GM12878 (cell line): ENCODE results near the gene GORASP1. TPM values are rescaled to one million over a fixed set of nuclear protein-coding genes. Genes with fewer than 3 reads are reported as not detected.

Experiments
- ASH2L ChIP-seq: fragments of 300-600, 200-600 bp; sonication (generic); IDR thresholded peaks from 2 replicates; pipeline ENCODE4 v1.6.1; 2017; ENCODE audit warnings: low read depth, mild to moderate bottlenecking, borderline replicate concordance
- NFYA ChIP-seq: IDR thresholded peaks from 2 replicates; pipeline ENCODE4 v1.6.1; 2011; ENCODE audit warnings: low read depth, mild to moderate bottlenecking, low read length, improper control_type of control experiment, borderline replicate concordance
- SMC3 ChIP-seq: IDR thresholded peaks from 2 replicates; pipeline ENCODE4 v1.6.1; 2011; ENCODE audit warnings: low read length, improper control_type of control experiment, borderline replicate concordance
- TAF1 ChIP-seq: IDR thresholded peaks from 2 replicates; pipeline ENCODE4 v1.6.1; 2011; ENCODE audit warnings: mild to moderate bottlenecking, low read depth, low read length, borderline replicate concordance
- WRNIP1 ChIP-seq: IDR thresholded peaks from 2 replicates; pipeline ENCODE4 v1.6.1; 2011; ENCODE audit warnings: low read depth, low read length, improper control_type of control experiment, borderline replicate concordance
- polyA plus RNA-seq, 11 experiments: library from polyadenylated mRNA; depleted of rRNA in 4 of 11; unstranded in 6 of 11; stranded (reverse) in 5 of 11; fragments of >200 nt; fragmentation: Nextera tagmentation in 4 of 11; fragmentation: Illumina TruSeq in 1 of 11; extraction: Ambion mirVana in 4 of 11; extraction: Trizol in 1 of 11; gene quantifications; 1 replicate in 1 of 11; 2 replicates in 10 of 11; pipeline versions ENCODE4 v1.2.1 to v1.2.3, GENCODE V29; 2011 to 2016; ENCODE audit warnings: inconsistent platforms in 2 of 11, missing spikeins in 2 of 11, low read depth in 1 of 11
- total RNA-seq, 4 experiments: library from RNA; depleted of rRNA in 3 of 4; stranded (reverse); fragments of >200 nt in 3 of 4; fragmentation: Illumina TruSeq in 1 of 4; extraction: Trizol in 1 of 4; gene quantifications; 2 replicates each; pipeline versions ENCODE4 v1.2.1 to v1.2.3, GENCODE V29; 2013 to 2021
- TF ChIP-seq, protein P1 (sequence below): fragments of 450-650 bp; IDR thresholded peaks from 2 replicates; pipeline ENCODE4 v1.6.1; 2018; ENCODE audit warnings: mild to moderate bottlenecking, low read depth, moderate library complexity; ENCODE audit not compliant: partially characterized antibody
- TF ChIP-seq, protein P2 (sequence below): fragments of 450-650 bp; IDR thresholded peaks from 2 replicates; pipeline ENCODE4 v1.6.1; 2017; ENCODE audit warnings: antibody characterized with exemption, mild to moderate bottlenecking, moderate library complexity
- TF ChIP-seq, protein P3 (sequence below): fragments of 450-650 bp; IDR thresholded peaks from 2 replicates; pipeline ENCODE4 v1.6.1; 2017; ENCODE audit warnings: mild to moderate bottlenecking, moderate library complexity
- TF ChIP-seq, protein P4 (sequence below): IDR thresholded peaks from 2 replicates; pipeline ENCODE4 v1.6.1; 2011; ENCODE audit warnings: borderline replicate concordance, low read depth, mild to moderate bottlenecking, moderate library complexity, mixed read lengths, low read length; ENCODE audit not compliant: insufficient read depth; ENCODE audit errors: extremely low read length
- TF ChIP-seq, protein P5 (sequence below): fragments of 450-650 bp; IDR thresholded peaks from 2 replicates; pipeline ENCODE4 v1.6.1; 2017; ENCODE audit warnings: mild to moderate bottlenecking, low read depth, inconsistent platforms; ENCODE audit not compliant: poor library complexity, severe bottlenecking
- TF ChIP-seq, protein P6 (sequence below): fragments of 450-650 bp; IDR thresholded peaks from 2 replicates; pipeline ENCODE4 v1.6.1; 2017; ENCODE audit warnings: mild to moderate bottlenecking, moderate library complexity

GORASP1 gene
- total and polyA plus RNA-seq, 10 of the 15 experiments (the other 5 are each of a cell fraction or from before 2014, with no cell fraction given): 3.6 to 32.7 (median 23.2) TPM

DNA sequence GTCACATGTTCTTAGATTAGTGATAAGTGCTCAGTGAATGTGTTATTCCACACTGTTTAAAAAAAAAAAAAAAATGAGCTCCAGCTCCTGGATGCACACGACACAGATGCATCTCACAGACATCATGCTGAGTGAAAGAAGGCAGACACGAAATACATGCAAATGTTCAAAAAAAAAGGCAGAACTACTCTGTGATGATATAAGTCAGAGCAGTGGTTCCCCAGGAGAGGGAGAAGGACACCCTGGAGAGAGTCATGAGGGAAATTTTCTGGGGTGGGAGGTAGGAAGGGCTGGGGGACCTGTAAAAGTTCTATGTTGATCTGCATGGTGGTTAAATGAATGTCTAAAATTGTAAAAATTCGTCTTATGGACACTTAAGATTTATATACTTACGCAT lies 41.6 kb upstream of the GORASP1 start (continued):
- no peak for TF ChIP-seq WRNIP1
- TF ChIP-seq, protein P1, sequence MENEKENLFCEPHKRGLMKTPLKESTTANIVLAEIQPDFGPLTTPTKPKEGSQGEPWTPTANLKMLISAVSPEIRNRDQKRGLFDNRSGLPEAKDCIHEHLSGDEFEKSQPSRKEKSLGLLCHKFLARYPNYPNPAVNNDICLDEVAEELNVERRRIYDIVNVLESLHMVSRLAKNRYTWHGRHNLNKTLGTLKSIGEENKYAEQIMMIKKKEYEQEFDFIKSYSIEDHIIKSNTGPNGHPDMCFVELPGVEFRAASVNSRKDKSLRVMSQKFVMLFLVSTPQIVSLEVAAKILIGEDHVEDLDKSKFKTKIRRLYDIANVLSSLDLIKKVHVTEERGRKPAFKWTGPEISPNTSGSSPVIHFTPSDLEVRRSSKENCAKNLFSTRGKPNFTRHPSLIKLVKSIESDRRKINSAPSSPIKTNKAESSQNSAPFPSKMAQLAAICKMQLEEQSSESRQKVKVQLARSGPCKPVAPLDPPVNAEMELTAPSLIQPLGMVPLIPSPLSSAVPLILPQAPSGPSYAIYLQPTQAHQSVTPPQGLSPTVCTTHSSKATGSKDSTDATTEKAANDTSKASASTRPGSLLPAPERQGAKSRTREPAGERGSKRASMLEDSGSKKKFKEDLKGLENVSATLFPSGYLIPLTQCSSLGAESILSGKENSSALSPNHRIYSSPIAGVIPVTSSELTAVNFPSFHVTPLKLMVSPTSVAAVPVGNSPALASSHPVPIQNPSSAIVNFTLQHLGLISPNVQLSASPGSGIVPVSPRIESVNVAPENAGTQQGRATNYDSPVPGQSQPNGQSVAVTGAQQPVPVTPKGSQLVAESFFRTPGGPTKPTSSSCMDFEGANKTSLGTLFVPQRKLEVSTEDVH: no peak
- no peak for TF ChIP-seq ASH2L
- 0 out of 2 replicates have a peak, but pooled peaks have one; percentile 18 for TF ChIP-seq TAF1
- TF ChIP-seq, protein P2, sequence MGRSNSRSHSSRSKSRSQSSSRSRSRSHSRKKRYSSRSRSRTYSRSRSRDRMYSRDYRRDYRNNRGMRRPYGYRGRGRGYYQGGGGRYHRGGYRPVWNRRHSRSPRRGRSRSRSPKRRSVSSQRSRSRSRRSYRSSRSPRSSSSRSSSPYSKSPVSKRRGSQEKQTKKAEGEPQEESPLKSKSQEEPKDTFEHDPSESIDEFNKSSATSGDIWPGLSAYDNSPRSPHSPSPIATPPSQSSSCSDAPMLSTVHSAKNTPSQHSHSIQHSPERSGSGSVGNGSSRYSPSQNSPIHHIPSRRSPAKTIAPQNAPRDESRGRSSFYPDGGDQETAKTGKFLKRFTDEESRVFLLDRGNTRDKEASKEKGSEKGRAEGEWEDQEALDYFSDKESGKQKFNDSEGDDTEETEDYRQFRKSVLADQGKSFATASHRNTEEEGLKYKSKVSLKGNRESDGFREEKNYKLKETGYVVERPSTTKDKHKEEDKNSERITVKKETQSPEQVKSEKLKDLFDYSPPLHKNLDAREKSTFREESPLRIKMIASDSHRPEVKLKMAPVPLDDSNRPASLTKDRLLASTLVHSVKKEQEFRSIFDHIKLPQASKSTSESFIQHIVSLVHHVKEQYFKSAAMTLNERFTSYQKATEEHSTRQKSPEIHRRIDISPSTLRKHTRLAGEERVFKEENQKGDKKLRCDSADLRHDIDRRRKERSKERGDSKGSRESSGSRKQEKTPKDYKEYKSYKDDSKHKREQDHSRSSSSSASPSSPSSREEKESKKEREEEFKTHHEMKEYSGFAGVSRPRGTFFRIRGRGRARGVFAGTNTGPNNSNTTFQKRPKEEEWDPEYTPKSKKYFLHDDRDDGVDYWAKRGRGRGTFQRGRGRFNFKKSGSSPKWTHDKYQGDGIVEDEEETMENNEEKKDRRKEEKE: no peak
- TF ChIP-seq, protein P3, sequence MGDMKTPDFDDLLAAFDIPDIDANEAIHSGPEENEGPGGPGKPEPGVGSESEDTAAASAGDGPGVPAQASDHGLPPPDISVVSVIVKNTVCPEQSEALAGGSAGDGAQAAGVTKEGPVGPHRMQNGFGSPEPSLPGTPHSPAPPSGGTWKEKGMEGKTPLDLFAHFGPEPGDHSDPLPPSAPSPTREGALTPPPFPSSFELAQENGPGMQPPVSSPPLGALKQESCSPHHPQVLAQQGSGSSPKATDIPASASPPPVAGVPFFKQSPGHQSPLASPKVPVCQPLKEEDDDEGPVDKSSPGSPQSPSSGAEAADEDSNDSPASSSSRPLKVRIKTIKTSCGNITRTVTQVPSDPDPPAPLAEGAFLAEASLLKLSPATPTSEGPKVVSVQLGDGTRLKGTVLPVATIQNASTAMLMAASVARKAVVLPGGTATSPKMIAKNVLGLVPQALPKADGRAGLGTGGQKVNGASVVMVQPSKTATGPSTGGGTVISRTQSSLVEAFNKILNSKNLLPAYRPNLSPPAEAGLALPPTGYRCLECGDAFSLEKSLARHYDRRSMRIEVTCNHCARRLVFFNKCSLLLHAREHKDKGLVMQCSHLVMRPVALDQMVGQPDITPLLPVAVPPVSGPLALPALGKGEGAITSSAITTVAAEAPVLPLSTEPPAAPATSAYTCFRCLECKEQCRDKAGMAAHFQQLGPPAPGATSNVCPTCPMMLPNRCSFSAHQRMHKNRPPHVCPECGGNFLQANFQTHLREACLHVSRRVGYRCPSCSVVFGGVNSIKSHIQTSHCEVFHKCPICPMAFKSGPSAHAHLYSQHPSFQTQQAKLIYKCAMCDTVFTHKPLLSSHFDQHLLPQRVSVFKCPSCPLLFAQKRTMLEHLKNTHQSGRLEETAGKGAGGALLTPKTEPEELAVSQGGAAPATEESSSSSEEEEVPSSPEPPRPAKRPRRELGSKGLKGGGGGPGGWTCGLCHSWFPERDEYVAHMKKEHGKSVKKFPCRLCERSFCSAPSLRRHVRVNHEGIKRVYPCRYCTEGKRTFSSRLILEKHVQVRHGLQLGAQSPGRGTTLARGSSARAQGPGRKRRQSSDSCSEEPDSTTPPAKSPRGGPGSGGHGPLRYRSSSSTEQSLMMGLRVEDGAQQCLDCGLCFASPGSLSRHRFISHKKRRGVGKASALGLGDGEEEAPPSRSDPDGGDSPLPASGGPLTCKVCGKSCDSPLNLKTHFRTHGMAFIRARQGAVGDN: no peak
- TF ChIP-seq, protein P4, sequence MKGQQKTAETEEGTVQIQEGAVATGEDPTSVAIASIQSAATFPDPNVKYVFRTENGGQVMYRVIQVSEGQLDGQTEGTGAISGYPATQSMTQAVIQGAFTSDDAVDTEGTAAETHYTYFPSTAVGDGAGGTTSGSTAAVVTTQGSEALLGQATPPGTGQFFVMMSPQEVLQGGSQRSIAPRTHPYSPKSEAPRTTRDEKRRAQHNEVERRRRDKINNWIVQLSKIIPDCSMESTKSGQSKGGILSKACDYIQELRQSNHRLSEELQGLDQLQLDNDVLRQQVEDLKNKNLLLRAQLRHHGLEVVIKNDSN: no peak
- TF ChIP-seq, protein P5, sequence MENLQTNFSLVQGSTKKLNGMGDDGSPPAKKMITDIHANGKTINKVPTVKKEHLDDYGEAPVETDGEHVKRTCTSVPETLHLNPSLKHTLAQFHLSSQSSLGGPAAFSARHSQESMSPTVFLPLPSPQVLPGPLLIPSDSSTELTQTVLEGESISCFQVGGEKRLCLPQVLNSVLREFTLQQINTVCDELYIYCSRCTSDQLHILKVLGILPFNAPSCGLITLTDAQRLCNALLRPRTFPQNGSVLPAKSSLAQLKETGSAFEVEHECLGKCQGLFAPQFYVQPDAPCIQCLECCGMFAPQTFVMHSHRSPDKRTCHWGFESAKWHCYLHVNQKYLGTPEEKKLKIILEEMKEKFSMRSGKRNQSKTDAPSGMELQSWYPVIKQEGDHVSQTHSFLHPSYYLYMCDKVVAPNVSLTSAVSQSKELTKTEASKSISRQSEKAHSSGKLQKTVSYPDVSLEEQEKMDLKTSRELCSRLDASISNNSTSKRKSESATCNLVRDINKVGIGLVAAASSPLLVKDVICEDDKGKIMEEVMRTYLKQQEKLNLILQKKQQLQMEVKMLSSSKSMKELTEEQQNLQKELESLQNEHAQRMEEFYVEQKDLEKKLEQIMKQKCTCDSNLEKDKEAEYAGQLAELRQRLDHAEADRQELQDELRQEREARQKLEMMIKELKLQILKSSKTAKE: no peak
- TF ChIP-seq, protein P6, sequence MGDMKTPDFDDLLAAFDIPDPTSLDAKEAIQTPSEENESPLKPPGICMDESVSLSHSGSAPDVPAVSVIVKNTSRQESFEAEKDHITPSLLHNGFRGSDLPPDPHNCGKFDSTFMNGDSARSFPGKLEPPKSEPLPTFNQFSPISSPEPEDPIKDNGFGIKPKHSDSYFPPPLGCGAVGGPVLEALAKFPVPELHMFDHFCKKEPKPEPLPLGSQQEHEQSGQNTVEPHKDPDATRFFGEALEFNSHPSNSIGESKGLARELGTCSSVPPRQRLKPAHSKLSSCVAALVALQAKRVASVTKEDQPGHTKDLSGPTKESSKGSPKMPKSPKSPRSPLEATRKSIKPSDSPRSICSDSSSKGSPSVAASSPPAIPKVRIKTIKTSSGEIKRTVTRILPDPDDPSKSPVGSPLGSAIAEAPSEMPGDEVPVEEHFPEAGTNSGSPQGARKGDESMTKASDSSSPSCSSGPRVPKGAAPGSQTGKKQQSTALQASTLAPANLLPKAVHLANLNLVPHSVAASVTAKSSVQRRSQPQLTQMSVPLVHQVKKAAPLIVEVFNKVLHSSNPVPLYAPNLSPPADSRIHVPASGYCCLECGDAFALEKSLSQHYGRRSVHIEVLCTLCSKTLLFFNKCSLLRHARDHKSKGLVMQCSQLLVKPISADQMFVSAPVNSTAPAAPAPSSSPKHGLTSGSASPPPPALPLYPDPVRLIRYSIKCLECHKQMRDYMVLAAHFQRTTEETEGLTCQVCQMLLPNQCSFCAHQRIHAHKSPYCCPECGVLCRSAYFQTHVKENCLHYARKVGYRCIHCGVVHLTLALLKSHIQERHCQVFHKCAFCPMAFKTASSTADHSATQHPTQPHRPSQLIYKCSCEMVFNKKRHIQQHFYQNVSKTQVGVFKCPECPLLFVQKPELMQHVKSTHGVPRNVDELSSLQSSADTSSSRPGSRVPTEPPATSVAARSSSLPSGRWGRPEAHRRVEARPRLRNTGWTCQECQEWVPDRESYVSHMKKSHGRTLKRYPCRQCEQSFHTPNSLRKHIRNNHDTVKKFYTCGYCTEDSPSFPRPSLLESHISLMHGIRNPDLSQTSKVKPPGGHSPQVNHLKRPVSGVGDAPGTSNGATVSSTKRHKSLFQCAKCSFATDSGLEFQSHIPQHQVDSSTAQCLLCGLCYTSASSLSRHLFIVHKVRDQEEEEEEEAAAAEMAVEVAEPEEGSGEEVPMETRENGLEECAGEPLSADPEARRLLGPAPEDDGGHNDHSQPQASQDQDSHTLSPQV: no peak
- no peak for TF ChIP-seq NFYA
- peak; percentile 4; the same call in 1 of the 2 replicates for TF ChIP-seq SMC3
